ENCODE results near the gene SPDYE4.

The SPDYE4 gene

GRCh38 chr17:8728251-8728938, 30.0 kb downstream of the SPDYE4 start:
- Histone ChIP-seq H3K9me3 (ENCODE audit: low read length) (no peaks in the 10 kb centered on the region), H3K27me3 (ENCODE audit: insufficient read depth, low read length) (no peaks in the 10 kb centered on the region), H2AFZ (ENCODE audit: low read depth, low read length) (no peak overlapping the region), H3K4me3 (ENCODE audit: low read length) (no peak overlapping the region), H3K36me3 (ENCODE audit: insufficient read depth, low read length) (no peaks in the 10 kb centered on the region), H3K4me1 (ENCODE audit: insufficient read depth, low read length) (peaks cover 17% of the 10 kb centered on the region)

GRCh38 chr17:8726941-8727555, 31.3 kb downstream of the SPDYE4 start:
- Histone ChIP-seq H3K27me3 (ENCODE audit: insufficient read depth, low read length) (no peaks in the 10 kb centered on the region), H3K36me3 (ENCODE audit: insufficient read depth, low read length) (no peaks in the 10 kb centered on the region), H3K4me1 (ENCODE audit: insufficient read depth, low read length) (peaks cover 13% of the 10 kb centered on the region), H3K4me3 (ENCODE audit: low read length) (no peak overlapping the region), H2AFZ (ENCODE audit: low read depth, low read length) (no peak overlapping the region), H3K9me3 (ENCODE audit: low read length) (no peaks in the 10 kb centered on the region)

GRCh38 chr17:8725881-8726876, 32.2 kb downstream of the SPDYE4 start:
- Histone ChIP-seq H2AFZ (ENCODE audit: low read depth, low read length) (no peak overlapping the region), H3K4me3 (ENCODE audit: low read length) (no peak overlapping the region), H3K9me3 (ENCODE audit: low read length) (no peaks in the 10 kb centered on the region), H3K4me1 (ENCODE audit: insufficient read depth, low read length) (peaks cover 21% of the 10 kb centered on the region), H3K27me3 (ENCODE audit: insufficient read depth, low read length) (no peaks in the 10 kb centered on the region), H3K36me3 (ENCODE audit: insufficient read depth, low read length) (no peaks in the 10 kb centered on the region)

- H3K4me1 ChIP-seq (ENCODE audit: insufficient read depth, low read length) = peaks cover 26% of the 10 kb centered on the region
- no peaks in the 10 kb centered on the region for H3K9me3 ChIP-seq (ENCODE audit: low read length)
- H3K4me3 ChIP-seq (ENCODE audit: low read length) = no peak overlapping the region
- H3K36me3 ChIP-seq (ENCODE audit: insufficient read depth, low read length) = no peaks in the 10 kb centered on the region
- H3K27me3 ChIP-seq (ENCODE audit: insufficient read depth, low read length) = no peaks in the 10 kb centered on the region
- H2AFZ ChIP-seq (ENCODE audit: low read depth, low read length) = no peak overlapping the region
These were observed 33.9 kb downstream of the SPDYE4 start for GRCh38 chr17:8724451-8724850.

DNA sequence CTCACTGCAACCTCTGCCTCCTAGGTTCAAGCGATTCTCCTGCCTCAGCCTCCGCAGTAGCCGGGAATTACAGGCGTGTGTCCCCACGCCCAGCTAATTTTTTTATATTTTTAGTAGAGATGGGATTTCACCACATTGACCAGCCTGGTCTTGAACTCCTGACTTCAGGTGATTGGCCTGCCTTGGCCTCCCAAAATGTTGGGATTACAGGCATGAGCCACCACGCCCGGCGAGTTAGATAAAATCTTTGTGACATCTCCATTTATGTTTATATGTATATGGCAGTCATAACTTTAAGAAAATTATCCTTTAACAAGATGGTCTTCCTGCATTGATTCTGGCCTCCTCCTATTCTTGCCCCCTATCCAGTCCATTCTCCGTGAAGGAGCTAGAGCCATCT, 37.8 kb downstream of the SPDYE4 start:
- Histone ChIP-seq H2AFZ (ENCODE audit: low read depth, low read length) (no peak overlapping the region), H3K4me3 (ENCODE audit: low read length) (no peak overlapping the region), H3K4me1 (ENCODE audit: insufficient read depth, low read length) (peaks cover 15% of the 10 kb centered on the region), H3K27me3 (ENCODE audit: insufficient read depth, low read length) (no peaks in the 10 kb centered on the region), H3K9me3 (ENCODE audit: low read length) (no peaks in the 10 kb centered on the region), H3K36me3 (ENCODE audit: insufficient read depth, low read length) (no peaks in the 10 kb centered on the region)

DNA sequence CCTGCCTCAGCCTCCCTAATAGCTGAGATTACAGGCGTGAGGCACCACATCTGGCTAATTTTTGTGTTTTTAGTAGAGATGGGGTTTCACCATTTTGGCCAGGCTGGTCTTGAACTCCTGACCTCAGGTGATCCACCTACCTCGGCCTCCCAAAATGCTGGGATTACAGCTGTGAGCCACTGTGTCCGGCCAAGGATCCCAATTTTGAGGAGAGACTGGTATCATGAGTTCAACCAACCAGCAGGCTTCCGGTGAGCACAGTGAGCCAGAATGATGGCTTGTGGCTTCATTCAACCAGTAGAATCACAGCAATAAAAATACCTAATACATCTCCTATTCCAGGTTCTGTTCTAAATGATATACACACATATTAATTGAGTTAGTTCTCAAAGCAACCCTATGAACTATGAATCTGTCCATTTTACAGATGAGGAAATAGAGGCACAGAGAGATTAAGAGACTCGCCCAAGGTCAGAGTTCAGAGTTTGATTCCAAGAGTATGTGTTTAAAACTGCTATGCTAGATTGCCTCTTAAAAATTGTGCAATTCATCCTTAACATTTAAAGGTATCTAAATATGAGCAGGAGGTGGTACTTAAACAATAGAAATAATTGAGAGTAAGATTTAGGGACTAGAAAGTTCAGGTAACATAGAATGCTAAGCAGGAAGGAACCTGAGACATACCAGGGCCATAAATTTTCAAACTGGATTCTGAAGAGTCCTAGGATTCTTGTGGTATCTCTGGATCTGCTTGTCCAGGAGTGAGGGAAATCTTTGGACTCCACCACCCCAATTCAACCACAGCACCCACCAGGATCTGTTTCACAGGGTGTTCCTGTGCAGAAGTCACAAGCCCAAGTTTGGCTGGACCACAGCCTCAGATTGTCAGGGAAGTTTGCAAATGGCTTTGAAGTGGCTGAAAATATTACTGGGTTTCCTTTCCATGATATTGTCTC, 38.8 kb downstream of the SPDYE4 start:
- no peak overlapping the region for H2AFZ ChIP-seq (ENCODE audit: low read depth, low read length)
- no peaks in the 10 kb centered on the region for H3K27me3 ChIP-seq (ENCODE audit: insufficient read depth, low read length)
- H3K4me3 ChIP-seq (ENCODE audit: low read length) = no peak overlapping the region
- H3K36me3 ChIP-seq (ENCODE audit: insufficient read depth, low read length) = no peaks in the 10 kb centered on the region
- H3K9me3 ChIP-seq (ENCODE audit: low read length) = no peaks in the 10 kb centered on the region
- peaks cover 15% of the 10 kb centered on the region for H3K4me1 ChIP-seq (ENCODE audit: insufficient read depth, low read length)

- Histone ChIP-seq H3K4me1 (ENCODE audit: insufficient read depth, low read length) (peaks cover 15% of the 10 kb centered on the region), H3K27me3 (ENCODE audit: insufficient read depth, low read length) (no peaks in the 10 kb centered on the region), H3K9me3 (ENCODE audit: low read length) (no peaks in the 10 kb centered on the region), H3K4me3 (ENCODE audit: low read length) (no peak overlapping the region), H2AFZ (ENCODE audit: low read depth, low read length) (no peak overlapping the region), H3K36me3 (ENCODE audit: insufficient read depth, low read length) (no peaks in the 10 kb centered on the region)
These were observed 40.3 kb downstream of the SPDYE4 start for GRCh38 chr17:8718001-8718563.

DNA sequence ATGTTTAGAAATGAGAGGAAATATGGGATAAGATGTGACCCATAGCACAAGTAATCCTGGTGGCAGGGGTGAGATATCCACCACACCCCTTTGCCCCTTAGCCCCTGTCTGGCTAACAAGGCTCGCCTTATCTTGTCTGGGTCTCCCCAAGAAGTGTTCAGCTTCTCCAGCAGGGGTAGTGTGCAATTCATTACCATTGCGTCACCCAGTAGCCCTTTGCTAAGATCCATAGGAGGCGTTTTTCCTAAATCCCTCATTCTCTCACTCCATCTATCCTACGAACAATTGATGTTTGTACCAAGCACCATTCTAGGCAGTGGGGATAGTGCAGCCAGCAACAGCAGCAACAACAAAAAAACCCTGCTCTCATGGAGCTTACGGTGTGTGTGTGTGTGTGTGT, 44.5 kb downstream of the SPDYE4 start:
- H3K4me3 ChIP-seq (ENCODE audit: low read length) = no peak overlapping the region
- H3K9me3 ChIP-seq (ENCODE audit: low read length) = no peaks in the 10 kb centered on the region
- no peaks in the 10 kb centered on the region for H3K4me1 ChIP-seq (ENCODE audit: insufficient read depth, low read length)
- H2AFZ ChIP-seq (ENCODE audit: low read depth, low read length) = no peak overlapping the region
- no peaks in the 10 kb centered on the region for H3K27me3 ChIP-seq (ENCODE audit: insufficient read depth, low read length)
- no peaks in the 10 kb centered on the region for H3K36me3 ChIP-seq (ENCODE audit: insufficient read depth, low read length)

- Histone ChIP-seq H3K36me3 (ENCODE audit: insufficient read depth, low read length) (no peaks in the 10 kb centered on the region), H2AFZ (ENCODE audit: low read depth, low read length) (no peak overlapping the region), H3K4me1 (ENCODE audit: insufficient read depth, low read length) (no peaks in the 10 kb centered on the region), H3K27me3 (ENCODE audit: insufficient read depth, low read length) (no peaks in the 10 kb centered on the region), H3K9me3 (ENCODE audit: low read length) (no peaks in the 10 kb centered on the region), H3K4me3 (ENCODE audit: low read length) (no peak overlapping the region)
These were observed 45.0 kb downstream of the SPDYE4 start for GRCh38 chr17:8713315-8713714.

DNA sequence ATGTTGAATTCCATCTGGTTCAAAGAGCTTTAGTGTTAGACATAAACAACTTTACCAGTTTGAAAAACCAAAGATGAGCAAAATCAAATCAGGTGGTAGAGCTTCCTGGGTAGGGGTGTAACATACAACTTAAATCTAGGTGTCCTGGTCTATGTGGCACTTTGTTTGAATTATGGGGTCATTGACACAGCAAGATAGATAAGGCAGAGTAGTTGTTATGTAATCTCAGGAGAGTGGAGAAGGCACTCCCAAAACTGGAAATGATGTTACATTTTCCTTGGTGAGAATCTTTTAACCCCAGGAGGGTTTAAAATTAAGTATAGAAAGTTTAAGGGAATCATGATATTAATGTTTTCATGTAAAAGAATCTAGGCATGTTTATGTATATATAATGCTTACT, 45.6 kb downstream of the SPDYE4 start:
- Histone ChIP-seq H3K4me1 (ENCODE audit: insufficient read depth, low read length) (no peaks in the 10 kb centered on the region), H3K36me3 (ENCODE audit: insufficient read depth, low read length) (no peaks in the 10 kb centered on the region), H3K9me3 (ENCODE audit: low read length) (no peaks in the 10 kb centered on the region), H3K27me3 (ENCODE audit: insufficient read depth, low read length) (no peaks in the 10 kb centered on the region), H2AFZ (ENCODE audit: low read depth, low read length) (no peak overlapping the region), H3K4me3 (ENCODE audit: low read length) (no peak overlapping the region)

DNA sequence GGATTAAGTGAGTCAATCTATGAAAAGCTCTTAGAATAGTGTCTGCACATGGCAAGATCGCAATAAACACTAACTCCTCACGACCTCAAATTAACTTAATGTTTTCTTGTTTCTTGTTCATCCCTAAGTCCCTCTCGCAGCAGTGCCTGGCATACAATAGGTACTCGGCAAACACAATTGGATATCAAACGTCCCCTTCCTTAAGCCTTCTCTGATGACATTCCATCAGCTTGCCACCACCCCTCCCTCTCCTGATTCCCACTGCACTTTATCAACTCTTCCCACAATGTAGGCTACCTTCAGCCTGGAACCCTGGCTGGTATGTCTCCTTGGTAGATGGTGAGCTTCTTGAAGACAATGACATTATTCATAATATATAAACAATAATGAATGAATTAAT, 47.1 kb downstream of the SPDYE4 start:
- no peak overlapping the region for H2AFZ ChIP-seq (ENCODE audit: low read depth, low read length)
- H3K9me3 ChIP-seq (ENCODE audit: low read length) = no peaks in the 10 kb centered on the region
- H3K27me3 ChIP-seq (ENCODE audit: insufficient read depth, low read length) = no peaks in the 10 kb centered on the region

GRCh38 chr17:8710813-8711212, 47.5 kb downstream of the SPDYE4 start:
- H2AFZ ChIP-seq (ENCODE audit: low read depth, low read length) = no peak overlapping the region
- H3K9me3 ChIP-seq (ENCODE audit: low read length) = no peaks in the 10 kb centered on the region
- H3K4me1 ChIP-seq (ENCODE audit: insufficient read depth, low read length) = no peaks in the 10 kb centered on the region
- no peaks in the 10 kb centered on the region for H3K36me3 ChIP-seq (ENCODE audit: insufficient read depth, low read length)
- no peak overlapping the region for H3K4me3 ChIP-seq (ENCODE audit: low read length)
- H3K27me3 ChIP-seq (ENCODE audit: insufficient read depth, low read length) = no peaks in the 10 kb centered on the region

More for the DNA sequence above, 47.1 kb downstream of the SPDYE4 start:
- no peaks in the 10 kb centered on the region for H3K4me1 ChIP-seq (ENCODE audit: insufficient read depth, low read length)
- H3K4me3 ChIP-seq (ENCODE audit: low read length) = no peak overlapping the region
- no peaks in the 10 kb centered on the region for H3K36me3 ChIP-seq (ENCODE audit: insufficient read depth, low read length)
